ENCODE data around the gene KLHL18. TPM values are rescaled to one million over a fixed set of nuclear protein-coding genes. Genes with fewer than 3 reads are reported as not detected.
"Not testable (repeated sequence)": the region's sequence is repeated elsewhere in the genome, so short reads cannot be mapped to it uniquely, and the experiment has no call there.

The KLHL18 gene
- total RNA-seq, 2 donors from 2014 or later = 12.9 to 18.8 TPM

- Histone ChIP-seq H3K36me3 (no peaks in the 10 kb centered on the region), H3K9me3 (no peaks in the 10 kb centered on the region), H3K27ac (no peak overlapping the region), H3K4me1 (peaks cover 0 to 33% of the 10 kb centered on the region in 2 donors), H3K27me3 (no peaks in the 10 kb centered on the region), H3K4me3 (no peak overlapping the region)
- no peak for DNase-seq (ENCODE audit: low spot score)
- TF ChIP-seq CTCF (IDR thresholded peaks at IDR 0.05) = no peak
These were observed 2.2 kb upstream of the KLHL18 start for GRCh38 chr3:47280519-47280918.

DNA sequence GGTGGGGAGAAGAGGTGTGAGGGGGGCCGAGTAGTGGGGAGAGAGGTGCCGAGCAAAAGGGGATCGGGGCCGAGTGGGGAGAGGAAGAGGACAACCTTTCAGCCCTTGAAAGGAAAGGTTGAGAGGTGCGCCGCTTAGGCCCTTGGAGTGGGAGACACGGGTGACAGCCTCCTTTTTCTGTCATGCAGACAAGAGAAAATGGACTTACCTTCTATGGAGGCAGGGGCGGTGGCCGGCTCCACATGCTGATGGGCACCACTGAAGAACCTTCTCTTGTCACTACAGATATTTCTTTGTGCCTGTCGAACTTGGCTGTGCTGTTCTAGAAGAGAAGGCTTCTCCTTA is 421 bp downstream of the KLHL18 start:
- Histone ChIP-seq H3K4me3 (peak overlapping the region; percentile 80 to 94), H3K4me1 (peaks cover 0 to 44% of the 10 kb centered on the region in 2 donors), H3K9me3 (no peaks in the 10 kb centered on the region), H3K36me3 (peaks cover 6% of the 10 kb centered on the region), H3K27me3 (no peaks in the 10 kb centered on the region), H3K27ac (peak overlapping the region; percentile 87 to 94)
- DNase-seq (ENCODE audit: low spot score) = no peak
- TF ChIP-seq CTCF (IDR thresholded peaks at IDR 0.05) = no peak

GRCh38 chr3:47283591-47284364 is 1.0 kb downstream of the KLHL18 start:
- Histone ChIP-seq H3K4me1 (peaks cover 0 to 44% of the 10 kb centered on the region in 2 donors), H3K36me3 (peaks cover 12% of the 10 kb centered on the region), H3K27me3 (no peaks in the 10 kb centered on the region), H3K9me3 (no peaks in the 10 kb centered on the region), H3K4me3 (peak overlapping the region; percentile 80 to 94), H3K27ac (peak overlapping the region; percentile 87 to 94)
- TF ChIP-seq CTCF (IDR thresholded peaks at IDR 0.05) = no peak
- no peak for DNase-seq (ENCODE audit: low spot score)

DNA sequence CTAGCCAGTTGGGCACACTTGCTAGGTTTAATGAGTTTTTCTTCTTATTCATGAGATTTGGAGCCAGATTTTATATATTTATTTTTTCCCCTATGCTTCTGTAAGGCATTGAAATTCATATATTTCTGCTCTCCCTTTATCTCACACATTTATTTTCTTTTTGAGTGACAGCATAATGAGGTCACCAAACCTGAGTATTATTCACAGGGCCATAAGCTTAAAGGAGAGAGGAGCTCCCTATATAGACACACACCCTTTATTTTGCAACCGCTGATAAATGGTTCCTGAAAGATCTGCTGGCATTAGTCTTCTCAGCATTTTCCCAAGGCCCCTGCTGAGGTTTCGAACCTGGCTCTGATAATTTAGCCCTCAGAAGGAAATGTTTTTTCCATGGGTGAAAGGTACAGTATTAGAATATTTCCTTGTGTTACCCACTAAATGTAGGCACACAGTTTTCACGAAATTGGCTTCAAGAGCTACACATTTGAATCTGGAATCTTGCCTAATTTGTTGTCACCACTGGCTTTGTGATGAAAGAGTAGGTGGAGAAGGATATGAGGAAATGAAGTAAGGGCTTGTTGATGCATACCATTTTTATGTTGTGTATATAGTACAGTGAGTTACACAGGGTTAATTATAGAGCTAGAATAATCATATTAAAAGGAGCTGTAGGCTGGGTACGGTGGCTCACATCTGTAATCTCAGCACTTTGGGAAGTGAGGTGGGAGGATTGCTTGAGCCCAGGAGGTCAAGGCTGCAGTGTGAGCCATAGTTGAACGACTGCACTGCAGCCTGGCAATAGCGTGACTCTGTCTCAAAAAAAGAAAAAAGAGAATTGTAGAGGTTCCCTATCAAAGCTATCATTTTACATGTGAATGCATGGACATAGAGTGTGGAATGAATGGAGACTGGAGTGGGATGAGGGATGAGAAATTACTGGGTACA is 6.5 kb downstream of the KLHL18 start:
- no peak overlapping the region for H3K4me3 ChIP-seq
- no peaks in the 10 kb centered on the region for H3K9me3 ChIP-seq
- no peak for TF ChIP-seq CTCF (IDR thresholded peaks at IDR 0.05)
- H3K36me3 ChIP-seq = peaks cover 17% of the 10 kb centered on the region
- H3K4me1 ChIP-seq = peaks cover 0 to 22% of the 10 kb centered on the region in 2 donors
- no peak for DNase-seq (ENCODE audit: low spot score)
- H3K27ac ChIP-seq = no peak overlapping the region
- no peaks in the 10 kb centered on the region for H3K27me3 ChIP-seq

DNA sequence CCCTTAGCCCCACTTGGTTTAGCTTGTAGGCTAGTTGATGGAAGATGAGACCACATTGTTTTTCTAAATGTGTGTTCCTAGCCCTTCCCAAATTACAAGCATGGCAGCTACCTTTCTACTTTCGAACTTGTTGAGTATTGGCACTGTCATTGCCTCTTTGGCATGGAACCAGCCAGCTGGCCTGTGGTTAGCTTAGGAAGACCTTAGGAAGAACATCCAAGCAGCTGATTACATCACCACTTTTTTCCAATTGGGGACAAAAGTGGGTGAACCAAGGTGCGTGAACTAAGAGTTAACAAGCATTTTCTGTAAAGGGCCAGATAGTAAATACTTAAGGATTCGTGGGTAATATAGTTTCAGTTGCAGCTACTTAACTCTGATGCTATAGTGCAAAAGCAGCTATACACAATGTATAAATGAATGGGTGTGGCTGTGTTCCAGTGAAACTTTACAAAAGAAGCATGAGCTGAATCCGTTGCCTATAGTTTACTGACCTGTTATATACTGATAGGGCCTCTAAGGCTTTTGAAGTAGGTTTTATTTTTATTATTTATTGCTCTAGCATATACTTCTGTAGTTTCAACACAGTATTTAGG is 8.5 kb downstream of the KLHL18 start:
- Histone ChIP-seq H3K4me3 (no peak overlapping the region), H3K9me3 (no peaks in the 10 kb centered on the region), H3K4me1 (peaks cover 0 to 11% of the 10 kb centered on the region in 2 donors), H3K36me3 (peaks cover 17% of the 10 kb centered on the region), H3K27ac (no peak overlapping the region), H3K27me3 (no peaks in the 10 kb centered on the region)
- DNase-seq (ENCODE audit: low spot score) = no peak
- no peak for TF ChIP-seq CTCF (IDR thresholded peaks at IDR 0.05)

DNA sequence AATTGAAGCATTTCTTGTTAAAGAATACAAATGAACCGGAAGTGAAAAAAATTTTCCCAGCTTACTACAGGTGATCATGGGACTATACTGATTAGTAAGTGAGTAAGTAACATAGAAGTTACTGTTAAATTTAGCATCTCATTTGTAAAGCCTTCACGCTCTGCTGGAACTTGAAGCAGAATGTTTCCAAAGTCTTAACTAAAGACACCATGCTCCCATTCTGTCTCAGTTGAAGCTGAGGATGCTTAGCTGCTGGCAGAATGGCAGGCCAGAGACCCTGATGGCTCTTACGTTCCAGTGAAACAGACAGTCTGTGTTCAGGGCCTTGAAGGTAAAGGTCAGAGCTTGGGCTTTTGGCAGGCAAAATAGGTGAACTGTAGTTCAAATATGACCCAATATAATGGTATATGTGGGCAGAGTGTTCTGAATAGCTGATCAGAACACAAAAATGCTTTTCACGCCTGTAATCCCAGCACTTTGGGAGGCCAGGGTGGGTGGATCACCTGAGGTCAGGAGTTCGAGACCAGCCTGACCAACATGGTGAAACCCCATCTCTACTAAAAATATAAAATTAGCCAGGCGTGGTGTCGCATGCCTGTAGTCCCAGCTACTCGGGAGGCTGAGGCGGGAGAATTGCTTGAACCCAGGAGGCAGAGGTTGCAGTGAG is 9.1 kb downstream of the KLHL18 start:
- not testable (repeated sequence) for DNase-seq (ENCODE audit: low spot score); H3K4me3 ChIP-seq; H3K9me3 ChIP-seq; H3K27ac ChIP-seq; H3K27me3 ChIP-seq
- peaks cover 0 to 11% of the 10 kb centered on the region in 2 donors for H3K4me1 ChIP-seq
- peaks cover 17% of the 10 kb centered on the region for H3K36me3 ChIP-seq
